Neural progenitor cell (in vitro differentiated cells): Measurements from ENCODE around the gene GTPBP1.

Experiments used
- EZH2 ChIP-seq: fragments of 200-600 bp; sonication (generic); IDR thresholded peaks from 2 replicates; pipeline ENCODE4 v1.6.1; 2017; ENCODE audit warnings: antibody characterized with exemption, mild to moderate bottlenecking, moderate library complexity
- EZH2phosphoT487 ChIP-seq: fragments of 200-600 bp; sonication (generic); IDR thresholded peaks from 2 replicates; pipeline ENCODE4 v1.6.1; 2017; ENCODE audit warnings: antibody characterized with exemption
- TF ChIP-seq, protein P1 (sequence below): fragments of 200-600 bp; sonication (generic); IDR thresholded peaks from 2 replicates; pipeline ENCODE4 v1.5.1; 2017; ENCODE audit warnings: antibody characterized with exemption, mild to moderate bottlenecking

DNA sequence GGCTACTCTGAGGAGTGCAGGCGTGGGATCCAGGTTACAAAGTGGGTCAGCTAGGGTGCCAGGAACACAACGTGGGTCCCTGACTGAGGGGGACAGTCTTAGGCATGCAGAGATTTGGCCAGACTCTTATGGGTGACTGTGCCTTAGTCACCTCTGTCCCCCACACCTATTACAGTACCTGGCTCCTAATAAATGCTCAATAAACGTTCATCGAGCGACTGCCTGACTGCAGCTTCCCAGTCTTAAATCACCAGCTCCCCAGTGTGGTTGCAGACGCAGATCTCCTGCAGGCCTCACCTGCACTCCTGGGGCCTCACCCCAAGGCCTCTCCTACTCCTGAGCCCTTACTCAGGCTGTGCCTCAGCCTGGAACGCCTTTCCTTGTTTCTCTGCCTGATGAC, 53.3 kb downstream of the GTPBP1 start:
- TF ChIP-seq, protein P1, sequence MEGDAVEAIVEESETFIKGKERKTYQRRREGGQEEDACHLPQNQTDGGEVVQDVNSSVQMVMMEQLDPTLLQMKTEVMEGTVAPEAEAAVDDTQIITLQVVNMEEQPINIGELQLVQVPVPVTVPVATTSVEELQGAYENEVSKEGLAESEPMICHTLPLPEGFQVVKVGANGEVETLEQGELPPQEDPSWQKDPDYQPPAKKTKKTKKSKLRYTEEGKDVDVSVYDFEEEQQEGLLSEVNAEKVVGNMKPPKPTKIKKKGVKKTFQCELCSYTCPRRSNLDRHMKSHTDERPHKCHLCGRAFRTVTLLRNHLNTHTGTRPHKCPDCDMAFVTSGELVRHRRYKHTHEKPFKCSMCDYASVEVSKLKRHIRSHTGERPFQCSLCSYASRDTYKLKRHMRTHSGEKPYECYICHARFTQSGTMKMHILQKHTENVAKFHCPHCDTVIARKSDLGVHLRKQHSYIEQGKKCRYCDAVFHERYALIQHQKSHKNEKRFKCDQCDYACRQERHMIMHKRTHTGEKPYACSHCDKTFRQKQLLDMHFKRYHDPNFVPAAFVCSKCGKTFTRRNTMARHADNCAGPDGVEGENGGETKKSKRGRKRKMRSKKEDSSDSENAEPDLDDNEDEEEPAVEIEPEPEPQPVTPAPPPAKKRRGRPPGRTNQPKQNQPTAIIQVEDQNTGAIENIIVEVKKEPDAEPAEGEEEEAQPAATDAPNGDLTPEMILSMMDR = no peak
- TF ChIP-seq EZH2phosphoT487 = no peak
- TF ChIP-seq EZH2 = no peak
